NCI-H1930 (cell line): ENCODE data around the gene AKAP9.
"Not testable (repeated sequence)": the region's sequence is repeated elsewhere in the genome, so short reads cannot be mapped to it uniquely, and the experiment has no call there.

Experiments used
- DNase-seq, 2 experiments: peaks; one replicate each; lab custom pipeline; 2025; lab: John Stamatoyannopoulos, UW

AKAP9 gene

DNA sequence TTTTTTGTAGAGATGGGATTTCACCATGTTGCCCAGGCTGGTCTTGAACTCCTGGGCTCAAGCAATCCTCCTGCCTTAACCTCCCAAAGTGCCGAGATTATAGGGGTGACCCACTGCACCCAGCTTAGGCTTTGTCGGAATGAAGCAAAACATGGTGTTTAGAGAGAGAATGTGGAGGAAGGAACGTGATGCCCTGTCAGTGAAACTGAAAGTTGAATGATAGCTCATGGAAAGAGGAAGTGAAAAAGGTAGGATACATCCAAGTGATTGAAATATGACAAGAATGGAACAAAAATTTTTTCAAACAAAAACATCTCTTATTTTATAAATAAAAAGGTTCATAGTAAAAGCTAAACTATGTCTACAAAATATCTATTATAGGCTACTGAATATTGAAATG is 5.9 kb downstream of the AKAP9 start:
- no peak for DNase-seq

- DNase-seq, result no peak
Measured at GRCh38 chr7:91947948-91948347, 7.3 kb downstream of the AKAP9 start.

GRCh38 chr7:91949221-91950009 is 8.8 kb downstream of the AKAP9 start:
- DNase-seq, result no peak

DNA sequence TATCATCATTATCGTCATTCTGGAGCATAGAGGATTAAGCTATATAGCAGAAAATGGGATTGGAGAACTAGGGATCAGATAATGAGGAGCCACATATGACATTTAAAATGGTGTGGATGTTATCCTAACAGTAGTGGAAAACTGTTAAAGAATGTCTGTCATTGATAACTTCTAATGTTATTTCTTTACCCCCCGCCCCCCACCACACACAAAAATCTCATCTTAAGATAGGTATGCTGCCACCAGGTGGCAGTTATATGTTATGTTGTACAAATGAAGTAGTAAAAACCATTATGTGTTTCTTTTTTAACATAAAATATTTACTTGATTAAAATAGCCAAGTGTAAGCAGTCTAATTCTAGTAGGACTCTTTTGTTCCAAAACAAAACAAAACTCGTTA is 13.0 kb downstream of the AKAP9 start:
- DNase-seq, result no peak

GRCh38 chr7:91956464-91956863 is 15.8 kb downstream of the AKAP9 start:
- DNase-seq, result not testable (repeated sequence)

DNA sequence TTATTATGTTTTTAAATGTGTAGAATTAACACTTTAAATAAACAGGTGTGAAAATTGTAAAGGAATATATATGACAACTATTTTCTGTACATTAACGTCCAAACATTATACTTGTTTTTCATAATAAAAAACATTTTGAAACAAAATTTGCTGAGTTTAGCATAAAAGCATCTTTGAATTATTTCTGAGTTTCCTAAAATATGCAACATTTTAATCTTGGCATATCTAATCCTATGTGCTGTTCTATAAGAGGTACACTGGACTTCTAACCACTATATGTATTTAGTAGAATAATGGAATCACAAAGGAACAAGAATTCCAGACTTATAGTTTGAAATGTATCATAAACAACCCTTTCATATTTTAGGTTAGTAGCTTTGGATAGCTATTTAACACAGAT is 16.6 kb downstream of the AKAP9 start:
- no peak for DNase-seq

- DNase-seq, result no peak
Measured at GRCh38 chr7:91957823-91958222, 17.2 kb downstream of the AKAP9 start.

DNA sequence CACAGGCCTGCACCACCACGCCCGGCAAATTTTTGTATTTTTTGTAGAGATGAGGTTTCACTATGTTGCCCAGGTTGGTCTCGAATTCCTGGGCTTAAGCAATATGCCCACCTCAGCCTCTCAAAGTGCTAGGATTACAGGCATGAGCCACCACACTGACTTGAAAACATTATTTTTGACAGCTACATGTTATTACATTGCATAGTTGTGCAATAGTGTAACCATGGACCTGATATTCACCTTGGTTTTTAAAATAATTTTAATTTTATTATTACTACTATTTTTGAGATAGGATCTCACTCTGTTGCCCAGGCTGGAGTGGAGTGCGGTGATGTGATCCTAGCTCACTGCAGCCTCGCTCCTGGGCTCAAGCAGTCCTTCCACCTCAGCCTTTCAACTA is 18.4 kb downstream of the AKAP9 start:
- no peak for DNase-seq

- DNase-seq, result no peak
Measured at GRCh38 chr7:91961816-91962215, 21.2 kb downstream of the AKAP9 start.

DNA sequence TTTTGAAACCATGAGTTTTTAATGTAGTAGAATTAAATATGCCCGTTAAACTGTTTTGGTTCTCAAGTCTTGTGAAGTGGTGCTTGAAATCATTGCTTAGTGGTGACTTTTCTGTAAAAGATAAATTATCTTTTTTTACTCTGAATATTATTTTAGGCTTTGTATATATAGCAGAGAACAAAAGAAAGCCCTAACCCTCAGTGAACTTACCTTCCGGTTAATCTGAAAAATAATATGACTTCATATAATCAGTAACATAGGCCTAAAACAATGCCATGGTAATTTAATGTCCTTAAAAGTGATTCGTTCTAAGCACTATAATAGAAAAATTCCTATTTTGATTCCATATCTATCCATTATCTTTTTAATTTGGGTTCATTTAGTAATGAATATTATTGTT is 21.8 kb downstream of the AKAP9 start:
- no peak for DNase-seq

DNA sequence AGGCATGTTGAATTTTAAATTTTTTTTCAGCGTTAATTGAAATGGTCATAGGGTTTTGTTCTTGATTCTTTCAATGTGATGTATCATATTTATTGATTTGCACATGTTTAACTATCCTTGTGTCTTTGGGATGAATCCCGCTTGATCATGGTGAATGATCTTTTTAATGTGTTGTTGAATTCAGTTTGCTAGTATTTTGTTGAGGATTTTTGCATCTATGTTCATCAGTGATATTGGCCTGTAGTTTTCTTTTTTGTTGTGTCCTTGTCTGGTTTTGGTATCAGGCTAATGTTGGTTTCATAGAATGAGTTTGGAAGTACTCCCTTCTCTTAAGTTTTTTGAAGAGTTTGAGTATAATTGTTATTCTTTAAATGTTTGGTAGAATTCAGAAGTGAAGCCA is 26.9 kb downstream of the AKAP9 start:
- not testable (repeated sequence) for DNase-seq

DNA sequence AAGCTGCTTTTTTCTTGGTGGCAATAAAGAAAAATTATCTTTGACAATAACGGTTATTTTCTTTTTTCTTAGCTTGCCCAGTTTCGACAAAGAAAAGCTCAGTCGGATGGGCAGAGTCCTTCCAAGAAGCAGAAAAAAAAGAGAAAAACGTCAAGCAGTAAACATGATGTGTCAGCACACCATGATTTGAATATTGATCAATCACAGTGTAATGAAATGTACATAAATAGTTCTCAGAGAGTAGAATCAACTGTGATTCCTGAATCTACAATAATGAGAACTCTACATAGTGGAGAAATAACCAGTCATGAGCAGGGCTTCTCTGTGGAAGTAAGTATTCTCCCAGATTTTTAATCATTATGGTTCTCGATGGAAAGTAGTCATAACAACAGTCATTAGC is 33.0 kb downstream of the AKAP9 start:
- DNase-seq, result no peak

DNA sequence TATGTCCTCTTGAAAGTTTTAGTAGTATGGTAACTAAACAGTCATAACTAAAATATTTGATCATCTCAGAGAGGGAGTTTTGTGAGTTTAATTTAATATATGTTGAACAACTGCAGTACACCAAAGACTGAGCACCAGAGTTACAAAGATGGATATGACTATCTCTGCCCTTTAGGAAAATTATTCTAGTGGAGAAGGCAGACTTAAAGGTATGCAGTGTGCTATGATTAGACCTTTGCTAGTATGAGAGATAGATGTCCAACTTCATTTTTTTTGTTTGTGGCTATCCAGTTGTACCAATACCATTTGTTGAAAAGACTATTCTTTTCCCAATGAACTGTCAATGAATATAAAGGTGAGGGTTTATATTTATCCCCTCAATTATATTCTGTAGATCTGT is 33.4 kb downstream of the AKAP9 start:
- DNase-seq, result no peak

DNA sequence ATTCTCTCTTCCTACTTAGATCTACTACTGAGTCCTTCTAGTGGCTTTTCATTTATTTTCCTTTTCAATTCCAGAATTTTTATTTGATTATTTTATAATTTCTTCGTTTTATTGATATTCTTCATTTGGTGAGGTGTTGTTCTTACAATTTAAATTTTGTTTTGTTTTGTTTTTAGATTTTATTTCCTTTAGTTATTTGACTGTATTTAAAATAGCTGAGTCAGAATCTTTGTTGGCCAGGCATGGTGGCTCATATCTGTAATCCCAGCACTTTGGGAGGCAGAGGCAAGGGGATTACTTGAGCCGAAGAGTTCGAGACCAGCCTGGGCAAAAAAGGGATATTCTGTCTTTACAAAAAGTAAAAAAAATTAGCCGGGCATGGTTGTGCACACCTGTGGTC is 36.1 kb downstream of the AKAP9 start:
- no peak for DNase-seq

DNA sequence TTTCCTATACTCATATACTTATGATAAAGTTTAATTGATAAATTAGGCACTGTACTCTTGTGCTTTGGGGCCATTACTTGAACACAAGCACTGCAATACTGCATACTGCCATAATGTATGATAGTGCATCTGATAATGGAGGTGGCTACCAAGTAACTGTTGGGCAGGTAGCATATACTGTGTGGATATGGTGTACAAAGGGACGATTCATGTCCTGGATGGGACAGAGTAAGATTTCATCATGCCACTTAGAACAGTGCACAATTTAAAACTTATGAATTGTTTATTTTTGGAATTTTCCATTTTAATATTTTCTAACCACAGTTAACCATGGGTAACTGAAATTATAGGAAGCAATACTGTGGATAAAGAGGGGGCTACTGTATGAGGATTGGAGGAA is 38.9 kb downstream of the AKAP9 start:
- DNase-seq, result no peak

- not testable (repeated sequence) for DNase-seq
Measured at GRCh38 chr7:91982352-91982751, 41.7 kb downstream of the AKAP9 start.

DNA sequence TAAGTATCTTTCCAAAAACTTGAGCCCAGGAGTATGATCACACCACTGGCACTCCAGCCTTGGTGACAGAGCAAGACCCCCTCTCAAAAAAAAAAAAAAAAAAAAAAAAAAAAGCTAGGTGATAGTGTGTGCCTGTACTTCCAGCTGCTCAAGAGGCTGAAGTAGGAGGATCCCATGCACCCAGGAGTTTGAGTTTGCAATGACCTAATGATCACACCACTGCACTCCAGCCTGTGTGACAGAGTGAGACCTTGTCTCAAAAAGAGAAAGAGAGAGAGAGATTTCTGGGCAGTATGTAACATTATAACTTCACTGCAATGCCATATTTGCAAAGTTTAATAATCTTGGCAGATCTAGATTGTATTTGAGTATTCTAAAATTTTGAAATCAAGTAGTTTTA is 47.6 kb downstream of the AKAP9 start:
- DNase-seq, result no peak

DNA sequence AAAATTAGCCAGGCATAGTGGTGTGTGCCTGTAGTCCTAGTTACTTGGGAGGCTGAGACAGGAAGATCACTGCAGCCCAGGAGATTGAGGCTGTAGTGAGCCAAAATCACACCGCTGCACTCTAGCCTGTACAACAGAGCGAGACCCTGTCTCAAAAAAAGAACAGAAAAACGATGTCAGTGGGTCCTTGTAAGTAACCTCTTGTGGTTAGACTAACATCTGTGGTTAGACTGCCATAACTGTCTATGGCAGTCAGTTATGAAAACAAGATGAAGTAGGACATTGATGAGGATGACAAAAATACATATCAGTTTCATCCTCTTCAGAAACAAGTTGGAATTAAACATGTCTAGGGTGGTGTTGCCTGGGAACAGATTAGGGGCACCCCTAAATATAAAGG is 53.3 kb downstream of the AKAP9 start:
- DNase-seq, result no peak

DNA sequence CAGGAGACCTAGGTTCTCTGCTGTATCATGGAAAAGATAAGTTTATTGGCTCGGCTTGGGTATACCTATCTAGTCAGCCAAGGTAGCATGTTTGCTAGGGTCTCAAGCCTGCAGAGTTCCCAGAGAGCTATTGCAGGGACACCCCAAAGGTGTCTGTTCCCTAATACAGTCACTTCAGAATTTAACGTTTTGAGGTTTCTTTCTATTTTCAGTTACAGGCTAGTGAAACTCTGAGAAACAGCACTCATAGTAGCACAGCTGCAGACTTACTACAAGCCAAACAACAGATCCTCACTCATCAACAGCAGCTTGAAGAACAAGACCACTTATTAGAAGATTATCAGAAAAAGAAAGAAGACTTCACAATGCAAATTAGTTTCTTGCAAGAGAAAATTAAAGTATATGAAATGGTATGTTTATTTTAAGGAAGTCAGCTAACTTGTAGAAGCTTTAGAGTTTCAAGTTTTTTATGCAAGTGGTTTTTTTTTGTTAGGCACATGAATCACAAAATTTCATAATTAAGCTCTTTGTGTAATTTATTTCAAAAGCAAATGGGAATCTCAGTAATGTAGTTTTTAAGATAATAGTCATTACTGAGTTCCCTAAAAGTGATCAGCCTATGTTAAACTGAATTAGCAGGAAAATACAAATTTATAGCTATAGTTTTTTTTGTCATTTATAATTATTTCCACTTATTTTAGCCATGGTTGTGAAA is 54.9 kb downstream of the AKAP9 start:
- no peak for DNase-seq

- no peak for DNase-seq
Measured at GRCh38 chr7:91999631-92000565, 59.2 kb downstream of the AKAP9 start.

DNA sequence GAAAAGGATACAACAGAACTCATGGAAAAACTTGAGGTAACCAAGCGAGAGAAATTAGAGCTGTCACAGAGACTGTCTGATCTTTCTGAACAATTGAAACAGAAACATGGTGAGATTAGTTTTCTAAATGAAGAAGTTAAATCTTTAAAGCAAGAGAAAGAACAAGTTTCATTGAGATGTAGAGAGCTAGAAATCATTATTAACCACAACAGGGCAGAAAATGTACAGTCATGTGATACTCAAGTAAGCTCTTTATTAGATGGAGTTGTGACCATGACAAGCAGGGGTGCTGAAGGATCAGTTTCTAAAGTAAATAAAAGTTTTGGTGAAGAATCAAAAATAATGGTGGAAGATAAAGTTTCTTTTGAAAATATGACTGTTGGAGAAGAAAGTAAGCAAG is 62.1 kb downstream of the AKAP9 start:
- DNase-seq, result no peak

DNA sequence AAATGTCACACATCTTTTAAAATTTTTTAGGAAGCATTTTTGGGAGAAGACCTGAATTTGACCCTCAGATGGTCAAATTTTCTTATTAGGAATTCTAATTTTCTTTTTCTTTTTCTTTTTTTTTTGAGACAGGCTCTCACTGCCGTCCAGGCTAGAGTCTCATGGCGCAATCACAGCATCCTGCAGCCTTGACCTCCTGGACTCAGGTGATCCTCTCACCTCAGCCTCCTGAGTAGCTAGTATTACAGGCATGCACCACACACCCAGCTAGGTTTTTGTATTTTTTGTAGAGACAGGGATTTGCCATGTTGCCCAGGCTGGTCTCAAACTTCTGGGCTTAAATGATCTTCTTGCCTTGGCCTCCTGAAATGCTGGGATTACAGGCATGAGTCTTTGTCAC is 65.4 kb downstream of the AKAP9 start:
- DNase-seq, result no peak

DNA sequence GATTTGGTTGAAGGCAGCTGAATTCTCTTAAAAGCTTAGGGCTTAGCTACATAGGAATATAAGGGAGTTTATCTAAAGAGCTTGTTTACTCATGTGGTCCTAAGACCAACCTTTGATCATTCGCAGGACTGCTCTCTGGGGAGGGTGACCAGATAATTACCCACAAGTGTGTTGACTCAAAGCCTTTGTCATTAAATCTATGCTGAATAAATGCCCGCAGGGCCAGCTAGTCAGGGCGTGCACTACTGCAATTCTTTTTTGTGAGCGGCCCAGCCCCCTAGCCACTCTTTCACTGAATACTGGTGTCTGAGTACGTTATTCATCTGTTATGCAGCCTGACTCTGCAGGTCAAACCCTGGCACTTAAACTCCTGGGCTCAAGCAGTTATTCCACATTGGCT is 69.6 kb downstream of the AKAP9 start:
- no peak for DNase-seq
